Measurements from ENCODE around the gene PRKCB. TPM values are rescaled to one million over a fixed set of nuclear protein-coding genes. Genes with fewer than 3 reads are reported as not detected.

PRKCB gene
- 12.1 and 13.0 TPM in 2 replicates for total RNA-seq (2021; fragmentation: NEBNext Ultra II Directional; extraction: Animal tissue kit (Norgen Biotek cat#: 25700))
- polyA plus RNA-seq (2011; rRNA removed), result 7.1 and 16.7 TPM in 2 replicates
- polyA plus RNA-seq (2011; cell fraction: cytosol; rRNA removed), result 7.8 TPM
- 32.4 TPM for polyA plus RNA-seq (2011; cell fraction: nucleus; rRNA removed)
- 8.6 to 10.7 TPM (median 9.8 TPM) in 4 replicates for polyA plus RNA-seq (2012, experiment 1 of 2)
- polyA plus RNA-seq (2012, experiment 2 of 2), result 1.7 TPM
- polyA plus RNA-seq (2013, experiment 1 of 2), result 6.0 TPM
- polyA plus RNA-seq (2013, experiment 2 of 2), result 5.0 TPM
- polyA minus RNA-seq (2011; rRNA and poly(A)+ RNA removed), result 47.1 and 51.5 TPM in 2 replicates
- 10.6 TPM for polyA minus RNA-seq (2011; cell fraction: cytosol; rRNA and poly(A)+ RNA removed)
- polyA minus RNA-seq (2011; cell fraction: nucleus; rRNA and poly(A)+ RNA removed), result 22.7 TPM
- long read RNA-seq, experiment 1, full-length matches to known transcripts, result 3 of 12 reads
- long read RNA-seq, experiment 1, partial matches to known transcripts, result 6 of 12 reads
- long read RNA-seq, experiment 1, other reads (novel, unspliced or antisense), result 3 of 12 reads
- long read RNA-seq, experiment 2, partial matches to known transcripts, result 0 of 1 reads
- long read RNA-seq, experiment 2, other reads (novel, unspliced or antisense), result 1 of 1 reads

DNA sequence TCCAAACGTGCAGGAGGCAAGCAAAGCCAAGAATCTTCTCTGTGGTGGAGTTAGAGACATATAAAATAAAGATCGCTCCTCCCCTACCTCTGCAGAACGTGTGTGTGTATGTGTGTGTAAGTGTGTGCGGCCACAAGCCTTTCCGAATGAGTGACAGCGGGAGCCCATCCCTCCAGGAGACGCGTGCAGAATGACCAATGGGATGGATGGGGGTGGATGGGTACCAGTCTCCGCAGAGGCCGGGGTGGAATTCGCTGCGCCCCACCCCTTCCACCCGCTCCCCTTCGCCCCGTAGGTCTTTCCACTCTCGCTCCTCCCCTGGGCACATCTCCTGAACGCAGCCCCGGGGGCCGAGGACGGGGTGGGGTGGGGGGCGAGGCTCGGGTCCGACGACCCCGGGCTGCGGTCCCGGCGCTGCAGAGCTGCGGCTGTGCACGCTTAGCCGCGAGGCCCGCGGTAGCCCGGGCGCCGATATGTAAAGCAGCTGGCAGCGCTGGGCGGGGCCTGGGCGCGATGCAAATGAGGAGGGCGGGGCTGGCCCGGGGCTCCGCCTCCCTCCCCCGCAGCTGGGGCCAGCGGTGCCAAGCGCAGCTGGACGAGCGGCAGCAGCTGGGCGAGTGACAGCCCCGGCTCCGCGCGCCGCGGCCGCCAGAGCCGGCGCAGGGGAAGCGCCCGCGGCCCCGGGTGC, at the start of gene PRKCB:
PRKCB (plus strand) TSS at position 594 of the 688 bp plus-strand sequence.
- peak within 1 kb of the TSS; percentile 55 for H2AFZ ChIP-seq (ENCODE audit: low read length)
- POLR2A ChIA-PET (ENCODE audit: partially characterized antibody), result interaction anchor here (0.7 to 0.9 kb wide), 2 partner anchors 20 to 24 kb away, joined by 3 read pairs; no protein-coding TSS in a partner anchor
- DNase-seq (ENCODE audit: low read depth in 1 of 2, low spot score in 2 of 2) (peak; percentile 51 to 97), FAIRE-seq (peak; percentile 19)
- no peaks in the 10 kb centered on the region for H3K36me3 ChIP-seq (ENCODE audit: control insufficient read depth in 2 of 4, insufficient read depth in 4 of 4, low read length in 3 of 4)
- no peak within 1 kb of the TSS for H3K23ac ChIP-seq (ENCODE audit: insufficient read length)
- H3K56ac ChIP-seq (replicated peaks; ENCODE audit: insufficient read length, low read depth, low read length), result no peak within 1 kb of the TSS
- no peak within 1 kb of the TSS for H2BK20ac ChIP-seq (ENCODE audit: low read length)
- H3K4ac ChIP-seq (replicated peaks; ENCODE audit: insufficient read length, low read depth, low read length), result no peak within 1 kb of the TSS
- no peaks in the 10 kb centered on the region for H3K9me3 ChIP-seq (ENCODE audit: insufficient read depth in 2 of 2, low read depth in 1 of 2, low read length in 1 of 2)
- H4K8ac ChIP-seq (ENCODE audit: extremely low read depth, insufficient read depth, low read length), result no peak within 1 kb of the TSS
- 2% methylated on average over 36 of the region's 63 CpGs; no CpG with 5 or more reads in 1 of the 2 experiments for WGBS, 2 experiments (ENCODE audit: extremely low coverage in 1 of 2, insufficient coverage in 1 of 2, insufficient read length in 1 of 2, insufficient replicate concordance in 2 of 2, low coverage in 1 of 2, low lambda C conversion rate in 2 of 2, missing lambda C conversion rate in 1 of 2)
- no peak within 1 kb of the TSS for H3K27ac ChIP-seq (ENCODE audit: low read depth, low read length)
- H3K14ac ChIP-seq (ENCODE audit: insufficient read length), result no peak within 1 kb of the TSS
- no peak within 1 kb of the TSS for H2AK5ac ChIP-seq (ENCODE audit: low read depth, low read length)
- H3K79me2 ChIP-seq (ENCODE audit: control insufficient read depth in 1 of 2, insufficient read depth in 2 of 2, low read length in 2 of 2), result no peaks in the 10 kb centered on the region
- no peaks in the 10 kb centered on the region for H3K79me1 ChIP-seq (ENCODE audit: low read depth, low read length)
- H2BK120ac ChIP-seq (replicated peaks; ENCODE audit: low read depth, low read length), result no peak within 1 kb of the TSS
- no peak within 1 kb of the TSS for H4K91ac ChIP-seq (replicated peaks; ENCODE audit: insufficient read length, low read length)
- no peaks in the 10 kb centered on the region for H4K20me1 ChIP-seq (replicated peaks in 1 of 2; ENCODE audit: control insufficient read depth in 1 of 2, insufficient read depth in 2 of 2, low read length in 2 of 2)
- peaks cover 2 to 33% (median 27%) of the 10 kb centered on the region in 4 experiments for H3K27me3 ChIP-seq (replicated peaks in 1 of 4; ENCODE audit: control insufficient read depth in 3 of 4, extremely low read depth in 1 of 4, insufficient read depth in 3 of 4, low read length in 3 of 4)
- no peak within 1 kb of the TSS for H3K9ac ChIP-seq (replicated peaks in 1 of 4; ENCODE audit: extremely low read depth in 1 of 4, low read depth in 3 of 4, low read length in 3 of 4)
- no peak within 1 kb of the TSS for H2BK15ac ChIP-seq (ENCODE audit: low read length)
- H2BK12ac ChIP-seq (ENCODE audit: low read depth, low read length), result no peak within 1 kb of the TSS
- no peak within 1 kb of the TSS for H2BK5ac ChIP-seq (ENCODE audit: low read depth, low read length)
- peaks cover 9% of the 10 kb centered on the region; the same call in 1 of the 2 replicates for H3K23me2 ChIP-seq (ENCODE audit: low read depth, low read length)
- CTCF ChIA-PET (ENCODE audit: partially characterized antibody), result interaction anchor here (0.6 to 1.0 kb wide), 2 partner anchors 35 to 1419 kb away, joined by 3 to 5 read pairs; no protein-coding TSS in a partner anchor
- peak within 1 kb of the TSS; percentile 33 to 82 (median 63) for H3K4me3 ChIP-seq (ENCODE audit: extremely low read depth in 1 of 4, insufficient read depth in 2 of 4, low read depth in 3 of 4, low read length in 4 of 4)
- H3K4me1 ChIP-seq (replicated peaks in 1 of 4; ENCODE audit: control insufficient read depth in 3 of 4, insufficient read depth in 4 of 4, low read length in 3 of 4), result peaks cover 3 to 15% (median 6%) of the 10 kb centered on the region in 4 experiments; a peak in 6 of 7 replicates
- no peak within 1 kb of the TSS for H4K5ac ChIP-seq (ENCODE audit: insufficient read length, low read depth, low read length)
- H3K4me2 ChIP-seq (ENCODE audit: insufficient read depth in 1 of 2, low read depth in 2 of 2, low read length in 2 of 2), result peak within 1 kb of the TSS; percentile 60 to 87
- no peak within 1 kb of the TSS for H3K18ac ChIP-seq (ENCODE audit: extremely low read depth, low read length)
- no peak for TF ChIP-seq SUZ12 (IDR thresholded peaks at IDR 0.05; ENCODE audit: low read length)
- peak in 1 of 2 experiments; percentile 39; a peak in 1 of 3 replicates for TF ChIP-seq POLR2A (IDR thresholded peaks at IDR 0.05; ENCODE audit: control extremely low read depth in 1 of 2, low read depth in 2 of 2, low read length in 2 of 2)
